H1 (cell line): ENCODE results near the gene MORC1. TPM values are rescaled to one million over a fixed set of nuclear protein-coding genes. Genes with fewer than 3 reads are reported as not detected.

Experiments
- CTCF ChIA-PET: fragments of 300-600 bp; sonication (Branson Sonifier 250); formaldehyde crosslinking; loops from one replicate; lab custom pipeline; 2021; ENCODE audit not compliant: partially characterized antibody; lab: Charles Lee
- POLR2A ChIA-PET: fragments of 300-600 bp; sonication (Branson Sonifier 250); formaldehyde crosslinking; loops from one replicate; lab custom pipeline; 2021; ENCODE audit warnings: inconsistent platforms; ENCODE audit not compliant: partially characterized antibody; lab: Charles Lee
- DNase-seq, 2 experiments: peaks; one replicate each; pipeline versions ENCODE4 v3.0.0 to v3.0.0-alpha.2; 2010 to 2022; ENCODE audit warnings: low spot score in 2 of 2, low read depth in 1 of 2, mixed read lengths in 1 of 2
- FAIRE-seq: peaks from 2 replicates; lab custom pipeline; 2011; peaks lifted over from hg19 to GRCh38; lab: Jason Lieb, UNC
- H2AFZ ChIP-seq: 2 replicates; pipeline ENCODE4 v1.8.1; 2012; ENCODE audit warnings: low read length, inconsistent platforms
- H2AK5ac ChIP-seq: 2 replicates; pipeline ENCODE4 v1.6.1; 2013; ENCODE audit warnings: low read depth, low read length
- H2BK120ac ChIP-seq: replicated peaks from 2 replicates; pipeline ENCODE3; 2013; ENCODE audit warnings: low read depth, low read length, inconsistent platforms
- H2BK12ac ChIP-seq: 2 replicates; pipeline ENCODE4 v1.6.1; 2013; ENCODE audit warnings: low read depth, low read length
- H2BK15ac ChIP-seq: 2 replicates; pipeline ENCODE4 v1.6.1; 2013; ENCODE audit warnings: low read length
- H2BK20ac ChIP-seq: 2 replicates; pipeline ENCODE4 v1.6.1; 2013; ENCODE audit warnings: low read length
- H2BK5ac ChIP-seq: 2 replicates; pipeline ENCODE4 v1.6.1; 2013; ENCODE audit warnings: low read depth, low read length
- H3K14ac ChIP-seq: 2 replicates; pipeline ENCODE4 v1.6.1; 2013; ENCODE audit warnings: inconsistent platforms; ENCODE audit not compliant: insufficient read length
- H3K18ac ChIP-seq: 2 replicates; pipeline ENCODE4 v1.6.1; 2013; ENCODE audit warnings: low read length; ENCODE audit errors: extremely low read depth
- H3K23ac ChIP-seq: 2 replicates; pipeline ENCODE4 v1.6.1; 2013; ENCODE audit warnings: inconsistent platforms; ENCODE audit not compliant: insufficient read length
- H3K23me2 ChIP-seq: 2 replicates; pipeline ENCODE4 v1.6.1; 2013; ENCODE audit warnings: low read depth, low read length
- H3K27ac ChIP-seq: 2 replicates; pipeline ENCODE4 v1.6.1; 2011; ENCODE audit warnings: low read depth, low read length, inconsistent platforms
- H3K27me3 ChIP-seq, 4 experiments: replicated peaks in 1 of 4; 1 replicate in 1 of 4; 2 replicates in 3 of 4; pipeline versions ENCODE4 v1.6.1 to v1.8.1; 2011 to 2013; ENCODE audit warnings: low read length in 3 of 4, mild to moderate bottlenecking in 3 of 4, inconsistent platforms in 2 of 4, mixed read lengths in 2 of 4, moderate library complexity in 1 of 4; ENCODE audit not compliant: control insufficient read depth in 3 of 4, insufficient read depth in 3 of 4; ENCODE audit errors: extremely low read depth in 1 of 4
- H3K36me3 ChIP-seq, 4 experiments: 2 replicates each; pipeline versions ENCODE4 v1.6.1 to v1.8.1; 2011 to 2013; ENCODE audit warnings: mild to moderate bottlenecking in 4 of 4, low read length in 3 of 4, moderate library complexity in 2 of 4, control low read depth in 1 of 4, inconsistent platforms in 1 of 4; ENCODE audit not compliant: insufficient read depth in 4 of 4, control insufficient read depth in 2 of 4
- H3K4ac ChIP-seq: replicated peaks from 2 replicates; pipeline ENCODE3; 2013; ENCODE audit warnings: low read length, low read depth, mixed read lengths, inconsistent platforms; ENCODE audit not compliant: insufficient read length
- H3K4me1 ChIP-seq, 4 experiments: replicated peaks in 1 of 4; 1 replicate in 1 of 4; 2 replicates in 3 of 4; pipeline versions ENCODE4 v1.6.1 to v1.8.1; 2011 to 2013; ENCODE audit warnings: low read length in 3 of 4, inconsistent platforms in 2 of 4, mixed read lengths in 1 of 4; ENCODE audit not compliant: insufficient read depth in 4 of 4, control insufficient read depth in 3 of 4
- H3K4me2 ChIP-seq, 2 experiments: 2 replicates each; pipeline versions ENCODE4 v1.6.1 to v1.8.1; 2011 to 2013; ENCODE audit warnings: low read depth in 2 of 2, low read length in 2 of 2, control low read depth in 1 of 2, inconsistent platforms in 1 of 2, mild to moderate bottlenecking in 1 of 2; ENCODE audit not compliant: insufficient read depth in 1 of 2
- H3K4me3 ChIP-seq, 4 experiments: fragments of 200-600, 300-600 bp in 1 of 4; sonication (generic), shearing (Covaris generic), sonication (Bioruptor Twin) in 1 of 4; 2 replicates each; pipeline versions ENCODE4 v1.5.1 to v1.8.1; 2011 to 2016; ENCODE audit warnings: low read length in 4 of 4, low read depth in 3 of 4, control low read depth in 2 of 4, inconsistent platforms in 2 of 4, mild to moderate bottlenecking in 2 of 4, mixed read lengths in 1 of 4, moderate library complexity in 1 of 4; ENCODE audit not compliant: insufficient read depth in 2 of 4; ENCODE audit errors: extremely low read depth in 1 of 4
- H3K56ac ChIP-seq: replicated peaks from 2 replicates; pipeline ENCODE3; 2013; ENCODE audit warnings: low read depth, mild to moderate bottlenecking, mixed read lengths, low read length, inconsistent platforms; ENCODE audit not compliant: insufficient read length
- H3K79me1 ChIP-seq: 2 replicates; pipeline ENCODE4 v1.6.1; 2013; ENCODE audit warnings: low read depth, low read length, control low read depth
- H3K79me2 ChIP-seq, 2 experiments: 2 replicates each; pipeline versions ENCODE4 v1.6.1 to v1.8.1; 2012 to 2013; ENCODE audit warnings: low read length in 2 of 2, mild to moderate bottlenecking in 2 of 2, inconsistent platforms in 1 of 2; ENCODE audit not compliant: insufficient read depth in 2 of 2, control insufficient read depth in 1 of 2
- H3K9ac ChIP-seq, 4 experiments: replicated peaks in 1 of 4; 1 replicate in 1 of 4; 2 replicates in 3 of 4; pipeline versions ENCODE4 v1.6.1 to v1.8.1; 2011 to 2013; ENCODE audit warnings: low read depth in 3 of 4, low read length in 3 of 4, control low read depth in 2 of 4, mild to moderate bottlenecking in 2 of 4, moderate library complexity in 2 of 4, inconsistent platforms in 1 of 4; ENCODE audit errors: extremely low read depth in 1 of 4
- H3K9me3 ChIP-seq, 2 experiments: 2 replicates each; pipeline versions ENCODE4 v1.6.1 to v1.8.1; 2012 to 2013; ENCODE audit warnings: mild to moderate bottlenecking in 2 of 2, moderate library complexity in 2 of 2, control low read depth in 1 of 2, inconsistent platforms in 1 of 2, low read depth in 1 of 2, low read length in 1 of 2, mixed read lengths in 1 of 2; ENCODE audit not compliant: insufficient read depth in 2 of 2
- H4K20me1 ChIP-seq, 2 experiments: replicated peaks in 1 of 2; 2 replicates each; pipeline versions ENCODE3 to v1.8.1; 2011 to 2013; ENCODE audit warnings: inconsistent platforms in 2 of 2, low read length in 2 of 2, mild to moderate bottlenecking in 1 of 2; ENCODE audit not compliant: insufficient read depth in 2 of 2, control insufficient read depth in 1 of 2
- H4K5ac ChIP-seq: 2 replicates; pipeline ENCODE4 v1.6.1; 2013; ENCODE audit warnings: low read length, low read depth, mixed read lengths, inconsistent platforms; ENCODE audit not compliant: insufficient read length
- H4K8ac ChIP-seq: 2 replicates; pipeline ENCODE4 v1.8.0; 2013; ENCODE audit warnings: mild to moderate bottlenecking, moderate library complexity, low read length, inconsistent platforms; ENCODE audit not compliant: insufficient read depth; ENCODE audit errors: extremely low read depth
- H4K91ac ChIP-seq: replicated peaks from 2 replicates; pipeline ENCODE3; 2013; ENCODE audit warnings: low read length, mixed read lengths, inconsistent platforms; ENCODE audit not compliant: insufficient read length
- CTCF ChIP-seq, 3 experiments: IDR thresholded peaks; 1 replicate in 2 of 3; 2 replicates in 1 of 3; pipeline versions ENCODE4 v1.5.1 to v1.6.1; 2011; ENCODE audit warnings: low read length in 3 of 3, mild to moderate bottlenecking in 3 of 3, inconsistent platforms in 2 of 3, low read depth in 1 of 3, moderate library complexity in 1 of 3; ENCODE audit not compliant: insufficient read depth in 1 of 3; ENCODE audit errors: control extremely low read depth in 1 of 3
- RNF2 ChIP-seq: fragments of 200-900, 300-1000 bp; sonication (generic); IDR thresholded peaks from 2 replicates; pipeline ENCODE4 v1.7.1; 2016; ENCODE audit warnings: borderline replicate concordance, low read depth, mild to moderate bottlenecking, antibody characterized with exemption, low read length; ENCODE audit not compliant: poor library complexity, severe bottlenecking; ENCODE audit errors: missing control alignments
- WGBS, 2 experiments: shearing (Covaris generic) in 1 of 2; methylation state at CpG; one replicate each; pipeline versions ENCODE4 v1.1.6 to v1.1.7; 2013 to 2015; ENCODE audit warnings: low lambda C conversion rate in 2 of 2, mixed read lengths in 2 of 2, inconsistent platforms in 1 of 2, low coverage in 1 of 2, missing lambda C conversion rate in 1 of 2; ENCODE audit not compliant: insufficient replicate concordance in 2 of 2, insufficient coverage in 1 of 2, insufficient read length in 1 of 2; ENCODE audit errors: extremely low coverage in 1 of 2, missing lambda C conversion rate in 1 of 2; 5-methylcytosine and 5-hydroxymethylcytosine counted together
- polyA plus RNA-seq, 7 experiments: library from polyadenylated mRNA; depleted of rRNA in 3 of 7; stranded (reverse) in 5 of 7; unstranded in 2 of 7; fragments of >200 nt in 5 of 7; fragments of 200-250 nt in 2 of 7; gene quantifications; 1 replicate in 5 of 7; 2 replicates in 1 of 7; 4 replicates in 1 of 7; pipeline versions ENCODE4 v1.2.1 to v1.2.3, GENCODE V29; 2011 to 2013; ENCODE audit warnings: missing spikeins in 2 of 7, mixed read lengths in 2 of 7
- total RNA-seq: library from RNA; stranded (reverse); fragmentation: NEBNext Ultra II Directional; extraction: Animal tissue kit (Norgen Biotek cat#: 25700); gene quantifications from 2 replicates; pipeline ENCODE4 v1.2.1, GENCODE V29; 2021

Gene MORC1
- total and polyA plus RNA-seq, 2 of the 8 experiments (the other 6 are each of a cell fraction or from before 2014, with no cell fraction given): not detected

- H4K5ac ChIP-seq: no peak overlapping the region
- no peak overlapping the region for H2BK12ac ChIP-seq
- no peak overlapping the region for H3K23ac ChIP-seq
- H4K20me1 ChIP-seq: no peaks in the 10 kb centered on the region
- TF ChIP-seq CTCF (IDR thresholded peaks at IDR 0.05; ENCODE audit: control extremely low read depth in 1 of 3, insufficient read depth in 1 of 3, low read depth in 1 of 3, low read length in 3 of 3): peak in 1 of 3 experiments; percentile 8; a peak in 1 of 4 replicates
- no peak for TF ChIP-seq RNF2
- no peaks in the 10 kb centered on the region for H3K36me3 ChIP-seq
- no peak overlapping the region for H2BK120ac ChIP-seq
- no peak overlapping the region for H3K4me3 ChIP-seq
- H3K4ac ChIP-seq: no peak overlapping the region
- no peak overlapping the region for H2BK20ac ChIP-seq
- no peak overlapping the region for H4K8ac ChIP-seq
- H3K56ac ChIP-seq: no peak overlapping the region
- DNase-seq (no peak), FAIRE-seq (no peak)
- no peak overlapping the region for H3K9ac ChIP-seq
- ChIA-PET CTCF (interaction anchor here (0.9 kb wide), 1 partner anchor 14 kb away, joined by 3 read pairs; no protein-coding TSS in a partner anchor), POLR2A (no interaction called here)
- H3K79me1 ChIP-seq: no peaks in the 10 kb centered on the region
- no peak overlapping the region for H2BK15ac ChIP-seq
- no peak overlapping the region for H3K4me2 ChIP-seq
- H3K23me2 ChIP-seq: no peaks in the 10 kb centered on the region
- no peak overlapping the region for H2AFZ ChIP-seq
- WGBS, 2 experiments: 83% methylated on average over 2 of the region's 2 CpGs; no CpG with 5 or more reads in 1 of the 2 experiments
- no peaks in the 10 kb centered on the region for H3K9me3 ChIP-seq
- no peaks in the 10 kb centered on the region for H3K79me2 ChIP-seq
- H4K91ac ChIP-seq: no peak overlapping the region
- no peak overlapping the region for H3K14ac ChIP-seq
- no peaks in the 10 kb centered on the region for H3K27me3 ChIP-seq
- no peak overlapping the region for H3K18ac ChIP-seq
- H3K4me1 ChIP-seq: no peaks in the 10 kb centered on the region
- H3K27ac ChIP-seq: no peak overlapping the region
- no peak overlapping the region for H2BK5ac ChIP-seq
- H2AK5ac ChIP-seq: no peak overlapping the region
Observed at GRCh38 chr3:109137761-109138160, 19.8 kb upstream of the MORC1 start.
